GM19467 (cell line): Measurements from ENCODE around the gene NF2.
"Not testable (repeated sequence)": the region's sequence is repeated elsewhere in the genome, so short reads cannot be mapped to it uniquely, and the experiment has no call there.

Source experiments
- ATAC-seq: cut with Tn5 transposase; IDR thresholded peaks from one replicate; pipeline ENCODE4 v1.9.1; 2021; ENCODE audit warnings: mild to moderate bottlenecking, moderate library complexity; ENCODE audit not compliant: unreplicated experiment

Gene NF2

GRCh38 chr22:29603358-29604075 is at the start of gene NF2:
Gene NF2 (plus strand): TSS chr22:29603633. CDS start chr22:29603999, 366 bp downstream.
- ATAC-seq = peak; percentile 94

DNA sequence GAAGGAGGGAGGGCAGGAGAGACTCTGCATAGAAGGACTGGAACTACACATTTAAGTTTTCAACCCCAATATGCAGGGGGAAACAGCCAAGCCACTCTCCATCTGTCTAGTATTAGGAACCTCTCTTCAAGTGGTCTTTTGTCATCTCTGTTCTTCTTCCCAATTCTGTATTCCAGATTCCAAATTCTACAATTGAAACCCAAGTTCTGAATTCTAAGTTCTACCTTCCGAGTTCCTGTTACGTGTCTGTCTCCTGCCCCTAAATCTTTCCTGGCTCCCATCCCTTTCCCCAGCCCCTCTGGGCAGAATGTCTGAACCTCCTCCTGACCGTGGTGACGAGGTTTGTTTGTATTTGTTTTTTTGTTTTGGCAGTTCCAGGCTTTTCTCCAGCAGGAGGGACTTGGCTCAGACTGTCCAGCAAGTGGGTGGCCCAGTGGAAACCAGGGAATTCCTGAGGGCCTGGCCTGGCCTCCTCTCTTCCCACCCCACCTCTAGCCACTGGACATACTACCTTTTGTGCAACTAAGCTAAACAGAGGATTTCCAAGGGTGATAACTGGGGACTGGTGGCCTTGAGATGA is 48.3 kb upstream of the NF2 start:
- ATAC-seq = no peak

- no peak for ATAC-seq
Observed at GRCh38 chr22:29559030-29559429, 44.4 kb upstream of the NF2 start.

DNA sequence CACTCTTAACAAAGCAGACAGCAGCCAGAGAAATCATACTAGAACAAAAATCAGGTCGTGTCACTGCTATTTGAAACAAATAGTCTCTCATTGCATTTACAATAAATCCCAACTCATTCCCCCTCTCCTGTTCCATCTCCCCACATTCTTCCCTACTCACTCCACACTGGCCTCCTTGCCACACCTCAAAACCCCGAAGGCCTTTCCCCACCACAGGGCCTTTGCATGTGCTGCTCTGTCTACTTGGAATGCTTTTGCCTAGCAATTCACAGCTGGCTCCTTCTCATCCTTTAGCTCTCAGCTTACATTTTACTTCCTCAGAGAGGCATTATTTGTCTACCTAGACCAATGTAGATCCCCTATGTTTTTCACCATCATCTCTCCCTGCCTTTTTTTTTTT is 43.6 kb upstream of the NF2 start:
- no peak for ATAC-seq

- no peak for ATAC-seq
Observed at GRCh38 chr22:29563652-29564460, 39.6 kb upstream of the NF2 start.

DNA sequence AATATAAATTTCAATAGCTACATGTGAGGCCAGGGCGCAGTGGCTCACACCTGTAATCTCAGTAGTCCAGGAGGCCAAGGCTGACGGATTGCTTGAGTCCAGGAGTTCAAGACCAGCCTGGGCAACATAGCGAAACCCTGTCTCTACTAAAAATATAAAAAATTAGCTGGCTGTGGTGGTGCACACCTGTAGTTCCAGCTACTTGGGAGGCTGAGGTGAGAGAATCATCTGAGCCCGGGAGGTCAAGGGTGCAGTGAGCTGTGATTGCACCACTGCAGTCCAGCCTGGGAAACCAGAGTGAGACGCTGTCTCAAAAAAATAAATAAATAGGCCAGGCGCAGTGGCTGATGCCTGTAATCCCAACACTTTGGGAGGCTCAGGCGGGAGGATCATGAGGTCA is 36.9 kb upstream of the NF2 start:
- not testable (repeated sequence) for ATAC-seq

- ATAC-seq = no peak
Observed at GRCh38 chr22:29567338-29567737, 36.1 kb upstream of the NF2 start.

GRCh38 chr22:29569011-29569678 is 34.3 kb upstream of the NF2 start:
- ATAC-seq = no peak

GRCh38 chr22:29570456-29570855 is 33.0 kb upstream of the NF2 start:
- ATAC-seq = no peak

- ATAC-seq = no peak
Observed at GRCh38 chr22:29570912-29571549, 32.4 kb upstream of the NF2 start.

DNA sequence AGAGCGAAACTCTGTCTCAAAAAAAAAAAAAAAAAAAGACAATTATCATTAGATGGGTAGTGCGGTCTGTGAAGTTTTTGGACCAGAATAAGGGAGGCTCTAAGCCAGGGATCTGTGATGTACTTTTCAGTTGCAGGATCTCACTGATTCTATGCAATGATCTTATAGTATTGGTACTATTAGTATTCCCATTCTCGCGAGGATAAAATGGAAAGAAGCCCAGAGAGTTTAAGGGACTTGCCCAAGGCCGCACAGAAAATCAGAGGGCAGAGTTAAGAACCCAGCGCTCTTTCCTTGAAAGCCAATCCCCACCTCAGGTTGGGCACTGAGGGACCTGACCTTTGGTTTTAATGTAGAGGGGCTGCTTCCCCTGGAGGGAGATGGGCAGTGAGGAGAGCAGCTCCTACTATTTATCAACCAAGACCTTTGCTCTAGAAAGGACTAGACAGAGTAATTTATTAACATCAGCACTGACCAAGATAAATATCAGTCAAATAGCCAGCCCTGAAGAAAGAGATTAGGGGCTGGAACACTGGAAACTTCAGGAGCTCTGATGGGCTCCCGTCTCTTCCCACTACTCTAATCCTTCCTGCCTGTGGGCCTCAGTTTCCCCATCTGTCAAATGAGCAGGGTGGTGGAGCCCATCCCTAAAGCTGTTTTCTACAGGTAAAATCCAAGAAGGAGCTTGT is 28.5 kb upstream of the NF2 start:
- ATAC-seq = no peak

DNA sequence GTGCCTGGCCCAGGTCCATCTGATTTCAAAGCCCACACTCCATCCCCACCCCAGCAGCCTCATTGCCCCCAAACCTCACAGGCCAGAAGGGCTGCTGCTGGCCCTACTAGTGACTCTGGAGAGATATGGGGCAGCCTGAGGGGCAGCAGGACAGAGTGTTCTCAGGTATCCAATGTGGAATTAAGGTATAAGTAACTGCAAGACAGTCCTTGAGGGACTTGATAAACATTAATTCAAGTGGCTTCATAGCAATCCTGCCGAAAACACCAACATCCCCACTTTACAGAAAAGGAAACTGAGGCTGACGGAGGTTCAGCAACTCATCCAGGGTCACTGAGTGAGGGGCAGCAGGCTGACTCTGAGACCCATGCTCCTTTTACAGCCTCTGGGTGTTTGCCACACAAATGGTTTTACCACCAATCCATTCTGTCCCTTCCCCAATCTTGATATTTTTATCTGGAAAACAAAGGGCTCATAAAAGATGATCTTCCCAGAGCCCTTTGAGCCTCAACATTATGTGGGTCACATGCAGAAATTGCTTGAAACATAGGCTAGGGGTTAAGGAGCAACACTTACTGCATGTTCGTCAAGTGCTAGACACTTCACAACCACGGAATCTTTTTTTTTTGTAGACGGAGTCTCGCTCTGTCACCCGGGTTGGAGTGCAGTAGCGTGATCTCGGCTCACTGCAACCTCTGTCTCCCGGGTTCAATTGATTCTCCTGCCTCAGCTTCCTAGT is 24.8 kb upstream of the NF2 start:
- ATAC-seq = no peak

DNA sequence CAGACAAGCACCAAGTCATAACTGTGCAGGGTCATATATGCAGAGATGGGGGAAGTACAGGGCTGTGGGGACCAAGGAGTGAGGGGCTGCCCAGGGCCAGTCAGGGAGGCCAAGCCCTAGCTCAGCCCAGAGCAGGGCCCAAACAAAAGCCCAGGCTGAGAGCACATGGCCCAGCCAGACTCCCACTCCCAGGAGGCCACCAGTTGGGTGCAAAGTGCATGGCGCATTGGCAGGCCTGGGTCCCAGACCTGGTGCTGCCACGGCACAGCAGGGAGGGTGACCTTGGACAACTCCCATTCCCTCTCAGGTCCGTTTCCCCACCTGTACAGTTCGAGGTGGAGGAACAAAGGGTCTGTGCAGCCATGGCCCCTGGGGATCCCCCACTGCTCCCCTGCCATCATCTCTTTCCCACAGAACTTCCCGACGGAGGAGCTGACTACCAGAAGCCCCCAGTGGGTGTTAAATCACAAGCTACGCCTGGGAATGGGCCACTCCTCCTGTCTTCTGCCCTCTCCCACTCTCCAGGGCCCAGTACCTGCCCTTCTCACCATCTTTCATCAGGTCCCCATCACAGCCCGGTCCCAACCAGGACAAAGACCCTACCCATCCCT is 23.1 kb upstream of the NF2 start:
- peak; percentile 19 for ATAC-seq

GRCh38 chr22:29581799-29582198 is 21.6 kb upstream of the NF2 start:
- ATAC-seq = no peak

- ATAC-seq = no peak
Observed at GRCh38 chr22:29584975-29585374, 18.5 kb upstream of the NF2 start.

- not testable (repeated sequence) for ATAC-seq
Observed at GRCh38 chr22:29586193-29586705, 17.2 kb upstream of the NF2 start.

DNA sequence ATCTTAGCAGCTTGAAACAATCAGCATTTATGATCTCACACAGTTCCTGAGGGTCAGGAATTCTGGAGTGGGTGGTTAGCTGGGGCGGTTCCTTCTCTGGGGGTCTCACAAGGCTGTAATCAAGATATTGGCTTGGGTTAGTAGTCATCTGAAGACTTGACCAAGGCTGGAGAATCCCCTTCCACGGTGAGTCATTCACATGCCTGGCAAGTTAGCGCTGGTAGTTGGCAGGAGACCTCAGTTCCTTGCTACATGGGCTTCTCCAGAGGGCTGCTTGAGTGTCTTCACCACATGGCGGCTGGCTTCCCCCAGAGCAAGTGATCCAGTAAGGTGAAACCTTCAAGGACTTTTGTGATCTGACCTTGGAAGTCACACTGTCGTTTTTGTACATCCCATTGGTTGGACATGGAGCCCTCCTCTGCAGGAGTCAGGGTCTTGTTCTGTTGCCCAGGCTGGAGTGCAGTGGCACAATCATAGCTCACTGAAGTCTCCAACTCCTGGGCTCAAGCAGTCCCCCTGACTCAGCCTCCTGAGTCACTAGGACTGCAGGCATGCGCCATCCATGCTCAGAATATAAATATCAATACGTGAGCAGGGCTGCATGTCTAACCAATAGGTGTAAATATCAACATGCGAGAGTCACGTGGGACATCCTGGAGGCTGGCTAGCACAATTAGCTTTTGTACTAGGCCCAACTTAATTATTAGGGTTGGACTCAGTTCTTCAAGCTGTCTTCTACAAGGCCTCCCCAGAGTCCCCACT is 15.3 kb upstream of the NF2 start:
- no peak for ATAC-seq

GRCh38 chr22:29593923-29594322 is 9.5 kb upstream of the NF2 start:
- no peak for ATAC-seq
